Fibroblast of lung (primary cell): ENCODE measurements around the gene KRT27. TPM values are rescaled to one million over a fixed set of nuclear protein-coding genes. Genes with fewer than 3 reads are reported as not detected.

Experiments used
- DNase-seq, 2 donors: peaks; one replicate each; pipeline versions ENCODE4 v3.0.0 to v3.0.0-alpha.2; 2010; ENCODE audit warnings: low read depth in 2 of 2
- H2AFZ ChIP-seq: 2 replicates; pipeline ENCODE4 v1.5.1; 2012; ENCODE audit warnings: low read length, control low read depth, inconsistent platforms
- H3K27ac ChIP-seq: 2 replicates; pipeline ENCODE4 v1.5.1; 2011; ENCODE audit warnings: low read length, control low read depth; ENCODE audit not compliant: insufficient read depth
- H3K27me3 ChIP-seq: 2 replicates; pipeline ENCODE4 v1.5.1; 2011; ENCODE audit warnings: mild to moderate bottlenecking, low read length; ENCODE audit not compliant: control insufficient read depth, insufficient read depth
- H3K36me3 ChIP-seq: 2 replicates; pipeline ENCODE4 v1.5.1; 2011; ENCODE audit warnings: low read length; ENCODE audit not compliant: control insufficient read depth, insufficient read depth
- H3K4me1 ChIP-seq: 2 replicates; pipeline ENCODE4 v1.5.1; 2011; ENCODE audit warnings: low read length; ENCODE audit not compliant: control insufficient read depth, insufficient read depth; ENCODE audit errors: extremely low read depth
- H3K4me2 ChIP-seq: 2 replicates; pipeline ENCODE4 v1.5.1; 2011; ENCODE audit warnings: low read length, control low read depth; ENCODE audit not compliant: insufficient read depth; ENCODE audit errors: extremely low read depth
- H3K4me3 ChIP-seq, 4 experiments: fragments of 200-600 bp in 1 of 4; sonication (generic) in 1 of 4; replicated peaks in 1 of 4; 2 replicates each; pipeline ENCODE4 v1.5.1; 2011 to 2016; ENCODE audit warnings: low read length in 4 of 4, low read depth in 3 of 4, mild to moderate bottlenecking in 3 of 4, control low read depth in 2 of 4, inconsistent platforms in 1 of 4, mixed read lengths in 1 of 4; ENCODE audit not compliant: insufficient read depth in 1 of 4; ENCODE audit errors: control extremely low read depth in 1 of 4
- H3K79me2 ChIP-seq: 2 replicates; pipeline ENCODE4 v1.5.1; 2012; ENCODE audit warnings: mild to moderate bottlenecking, low read length, inconsistent platforms; ENCODE audit not compliant: control insufficient read depth, insufficient read depth
- H3K9ac ChIP-seq: 2 replicates; pipeline ENCODE4 v1.5.1; 2011; ENCODE audit warnings: mild to moderate bottlenecking, low read length, control low read depth; ENCODE audit not compliant: insufficient read depth
- H3K9me3 ChIP-seq: 2 replicates; pipeline ENCODE4 v1.5.1; 2012; ENCODE audit warnings: low read depth, low read length; ENCODE audit not compliant: control insufficient read depth, insufficient read depth
- H4K20me1 ChIP-seq: 2 replicates; pipeline ENCODE4 v1.5.1; 2011; ENCODE audit warnings: low read length; ENCODE audit not compliant: control insufficient read depth, insufficient read depth; ENCODE audit errors: extremely low read depth
- CTCF ChIP-seq, 2 donors: IDR thresholded peaks in 1 of 2; conservative IDR thresholded peaks in 1 of 2; 1 replicate in 1 of 2; 2 replicates in 1 of 2; pipeline ENCODE4 v1.5.1; 2011 to 2012; ENCODE audit warnings: low read length in 2 of 2, control low read depth in 1 of 2, inconsistent platforms in 1 of 2, low read depth in 1 of 2, mild to moderate bottlenecking in 1 of 2
- EZH2 ChIP-seq: IDR thresholded peaks from 2 replicates; pipeline ENCODE4 v1.5.1; 2012; ENCODE audit warnings: low read length, control low read depth, mild to moderate bottlenecking; ENCODE audit errors: missing control alignments
- polyA plus RNA-seq, 2 donors: library from polyadenylated mRNA; depleted of rRNA in 1 of 2; stranded (reverse) in 1 of 2; unstranded in 1 of 2; fragments of >200 nt; gene quantifications; 2 replicates each; pipeline ENCODE4 v1.2.1, GENCODE V29; 2011 to 2012; ENCODE audit warnings: missing spikeins in 1 of 2
- total RNA-seq: library from RNA; depleted of rRNA; stranded (reverse); fragments of >200 nt; gene quantifications from 2 replicates; pipeline ENCODE4 v1.2.1, GENCODE V29; 2014

Gene KRT27
- total and polyA plus RNA-seq, 2 donors (not counting 1 experiment from before 2014, with no cell fraction given): not detected

DNA sequence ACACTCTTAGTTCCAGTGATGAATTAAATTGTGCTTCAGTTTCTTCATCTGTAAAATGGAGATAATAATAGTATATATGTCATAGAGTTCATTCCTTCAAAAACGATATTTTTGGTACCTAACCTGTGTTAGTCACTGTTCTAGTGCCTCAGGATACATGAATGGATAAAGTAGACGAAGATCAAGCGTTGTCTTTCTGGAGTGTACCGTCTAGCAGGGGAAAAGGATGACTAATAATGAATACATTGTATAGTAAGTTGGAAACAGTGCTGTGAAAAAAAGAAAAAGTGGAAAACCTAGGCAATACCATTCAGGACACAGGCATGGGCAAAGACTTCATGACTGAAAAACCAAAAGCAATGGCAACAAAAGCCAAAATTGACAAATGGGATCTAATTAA lies 31.5 kb upstream of the KRT27 start:
- H3K9me3 ChIP-seq: no peaks in the 10 kb centered on the region
- no peak overlapping the region for H3K4me3 ChIP-seq
- H2AFZ ChIP-seq: no peak overlapping the region
- H3K27ac ChIP-seq: no peak overlapping the region
- TF ChIP-seq EZH2 (no peak), CTCF (conservative IDR thresholded peaks at IDR 0.05 in 1 of 2, IDR thresholded peaks at IDR 0.05 in 1 of 2; ENCODE audit: low read depth in 1 of 2, low read length in 2 of 2) (no peak)
- H3K27me3 ChIP-seq: peaks cover 9% of the 10 kb centered on the region
- no peak overlapping the region for H3K9ac ChIP-seq
- no peaks in the 10 kb centered on the region for H3K4me1 ChIP-seq
- no peaks in the 10 kb centered on the region for H3K36me3 ChIP-seq
- H3K79me2 ChIP-seq: peaks cover 3% of the 10 kb centered on the region
- no peaks in the 10 kb centered on the region for H4K20me1 ChIP-seq
- no peak overlapping the region for H3K4me2 ChIP-seq
- peak in 1 of 2 donors; percentile 57 for DNase-seq

DNA sequence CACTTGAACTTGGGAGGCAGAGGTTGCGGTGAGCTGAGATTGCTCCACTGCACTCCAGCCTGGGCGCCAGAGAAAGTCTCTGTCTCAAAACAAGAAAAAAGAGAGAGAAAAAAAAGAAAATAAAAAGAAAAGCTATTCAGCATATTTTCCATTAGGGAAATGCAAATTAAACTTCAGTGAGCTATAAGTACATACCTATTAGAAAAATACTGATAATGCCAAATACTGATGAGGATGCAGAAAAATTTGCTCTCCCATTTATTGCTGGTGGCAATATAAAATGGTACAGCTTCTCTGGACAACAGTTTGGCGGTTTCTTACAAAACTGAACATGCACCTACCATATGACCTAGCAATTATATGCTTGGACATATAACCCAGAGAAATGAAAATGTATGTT lies 30.3 kb upstream of the KRT27 start:
- H3K4me3 ChIP-seq: no peak overlapping the region
- no peak for TF ChIP-seq EZH2
- no peak for TF ChIP-seq CTCF (conservative IDR thresholded peaks at IDR 0.05 in 1 of 2, IDR thresholded peaks at IDR 0.05 in 1 of 2; ENCODE audit: low read depth in 1 of 2, low read length in 2 of 2)
- no peaks in the 10 kb centered on the region for H3K36me3 ChIP-seq
- H3K27me3 ChIP-seq: peaks cover 10% of the 10 kb centered on the region
- H3K9me3 ChIP-seq: no peaks in the 10 kb centered on the region
- H3K79me2 ChIP-seq: no peaks in the 10 kb centered on the region
- no peaks in the 10 kb centered on the region for H4K20me1 ChIP-seq
- H3K27ac ChIP-seq: no peak overlapping the region
- no peak overlapping the region for H3K4me2 ChIP-seq
- H3K9ac ChIP-seq: no peak overlapping the region
- DNase-seq: no peak
- H2AFZ ChIP-seq: no peak overlapping the region
- H3K4me1 ChIP-seq: no peaks in the 10 kb centered on the region

DNA sequence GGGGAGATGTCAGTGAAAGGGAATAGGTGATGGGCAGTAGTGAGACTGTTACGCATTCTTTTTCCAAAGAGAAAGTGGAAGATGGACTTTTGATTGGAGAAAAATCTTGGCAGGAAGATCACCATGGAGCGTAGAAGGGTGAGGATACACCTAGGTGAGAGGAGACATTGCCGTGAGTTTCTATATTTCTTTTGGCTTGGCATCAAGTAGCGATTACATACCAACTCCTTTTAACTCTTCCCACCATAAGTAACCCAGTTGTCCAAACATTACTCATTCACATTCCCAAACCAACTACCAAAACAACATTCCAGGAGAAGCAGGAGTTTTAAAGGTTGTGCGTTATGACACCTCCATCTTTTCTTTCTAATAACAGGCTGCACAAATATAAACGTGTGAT lies 28.1 kb upstream of the KRT27 start:
- Histone ChIP-seq H2AFZ (no peak overlapping the region), H3K79me2 (no peaks in the 10 kb centered on the region), H3K4me3 (no peak overlapping the region), H3K27me3 (peaks cover 22% of the 10 kb centered on the region), H3K9ac (no peak overlapping the region), H3K36me3 (no peaks in the 10 kb centered on the region), H3K27ac (no peak overlapping the region), H4K20me1 (no peaks in the 10 kb centered on the region), H3K4me1 (no peaks in the 10 kb centered on the region), H3K9me3 (no peaks in the 10 kb centered on the region), H3K4me2 (no peak overlapping the region)
- DNase-seq: peak in 1 of 2 donors; percentile 84
- no peak for TF ChIP-seq CTCF (conservative IDR thresholded peaks at IDR 0.05 in 1 of 2, IDR thresholded peaks at IDR 0.05 in 1 of 2; ENCODE audit: low read depth in 1 of 2, low read length in 2 of 2)
- TF ChIP-seq EZH2: no peak
